Measurements from ENCODE around the gene FOXRED2. TPM values are rescaled to one million over a fixed set of nuclear protein-coding genes. Genes with fewer than 3 reads are reported as not detected.

FOXRED2 gene
- total and polyA plus RNA-seq, 2 of the 8 experiments (the other 6 are each of a cell fraction or from before 2014, with no cell fraction given): 11.5 to 27.8 TPM

GRCh38 chr22:36440429-36441002, 66.3 kb downstream of the FOXRED2 start (continued):
- TF ChIP-seq USF2 (IDR thresholded peaks at IDR 0.05; ENCODE audit: low read length): no peak
- no peak for TF ChIP-seq KDM1A (IDR thresholded peaks at IDR 0.05; ENCODE audit: borderline replicate concordance, low read length)
- no peak for TF ChIP-seq SUZ12 (IDR thresholded peaks at IDR 0.05; ENCODE audit: low read length)
- TF ChIP-seq TAF1 (IDR thresholded peaks at IDR 0.05; ENCODE audit: low read depth, low read length): no peak
